ENCODE data around the gene C11orf98. TPM values are rescaled to one million over a fixed set of nuclear protein-coding genes. Genes with fewer than 3 reads are reported as not detected.
"Not testable (repeated sequence)": the region's sequence is repeated elsewhere in the genome, so short reads cannot be mapped to it uniquely, and the experiment has no call there.

C11orf98 gene
- total and polyA plus RNA-seq, 2 donors (not counting 3 experiments of a cell fraction or from before 2014, with no cell fraction given) = 39.5 to 61.0 TPM

GRCh38 chr11:62676698-62677097 lies 11.7 kb upstream of the C11orf98 start:
- peaks cover 24% of the 10 kb centered on the region for H3K79me2 ChIP-seq (ENCODE audit: control insufficient read depth, insufficient read depth, low read length)

GRCh38 chr11:62675415-62675814 lies 10.4 kb upstream of the C11orf98 start:
- H3K9me1 ChIP-seq (replicated peaks; ENCODE audit: control insufficient read depth, extremely low read depth, insufficient read depth, low read length); H3K4me2 ChIP-seq (ENCODE audit: insufficient read depth, low read length); H4K20me1 ChIP-seq (replicated peaks; ENCODE audit: control insufficient read depth, extremely low read depth, insufficient read depth, low read length); H3K9ac ChIP-seq (replicated peaks; ENCODE audit: extremely low read depth, insufficient read depth, low read length); FAIRE-seq; BruUV-seq (replicated peaks); intact Hi-C loops (cut with micrococcal nuclease); H3K4me3 ChIP-seq (replicated peaks in 1 of 3; ENCODE audit: insufficient read depth in 1 of 3, low read depth in 1 of 3, low read length in 3 of 3); dilution Hi-C loops (cut with MboI; ENCODE audit: extremely low pct_ligation_motif_present, low sequenced_read_pairs); H3K9me3 ChIP-seq (replicated peaks; ENCODE audit: control insufficient read depth, insufficient read depth, low read length); H3K27me3 ChIP-seq (ENCODE audit: control insufficient read depth in 2 of 2, insufficient read depth in 2 of 2, low read length in 2 of 2); H2AFZ ChIP-seq (ENCODE audit: low read depth, low read length); H3K27ac ChIP-seq (ENCODE audit: insufficient read depth, low read depth, low read length); DNase-seq (ENCODE audit: low read depth, low spot score): not testable (repeated sequence)
- peaks cover 15% of the 10 kb centered on the region for H3K4me1 ChIP-seq (ENCODE audit: control insufficient read depth, extremely low read depth, insufficient read depth, low read length)
- peaks cover 29% of the 10 kb centered on the region for H3K79me2 ChIP-seq (ENCODE audit: control insufficient read depth, insufficient read depth, low read length)
- POLR2A ChIA-PET = interaction anchor here (3.4 kb wide), 1 partner anchor 10 kb away, joined by 25 read pairs; the partner anchor contains the start of genes C11orf98 and CSKMT
- H3K36me3 ChIP-seq (ENCODE audit: control insufficient read depth in 2 of 2, extremely low read depth in 1 of 2, insufficient read depth in 2 of 2, low read length in 2 of 2) = peaks cover 0 to 17% of the 10 kb centered on the region in 2 experiments
- CTCF ChIA-PET = interaction anchor here (1.3 kb wide), 1 partner anchor 19 kb away, joined by 4 read pairs; no protein-coding TSS in a partner anchor

More at GRCh38 chr11:62676698-62677097, 11.7 kb upstream of the C11orf98 start:
- Histone ChIP-seq H3K4me3 (replicated peaks in 1 of 3; ENCODE audit: insufficient read depth in 1 of 3, low read depth in 1 of 3, low read length in 3 of 3) (no peak overlapping the region), H2AFZ (ENCODE audit: low read depth, low read length) (no peak overlapping the region), H3K9ac (replicated peaks; ENCODE audit: extremely low read depth, insufficient read depth, low read length) (no peak overlapping the region), H3K27me3 (ENCODE audit: control insufficient read depth in 2 of 2, insufficient read depth in 2 of 2, low read length in 2 of 2) (no peaks in the 10 kb centered on the region), H3K9me3 (replicated peaks; ENCODE audit: control insufficient read depth, insufficient read depth, low read length) (no peaks in the 10 kb centered on the region), H3K4me1 (ENCODE audit: control insufficient read depth, extremely low read depth, insufficient read depth, low read length) (peaks cover 11% of the 10 kb centered on the region), H3K9me1 (replicated peaks; ENCODE audit: control insufficient read depth, extremely low read depth, insufficient read depth, low read length) (no peaks in the 10 kb centered on the region), H3K36me3 (ENCODE audit: control insufficient read depth in 2 of 2, extremely low read depth in 1 of 2, insufficient read depth in 2 of 2, low read length in 2 of 2) (peaks cover 0 to 17% of the 10 kb centered on the region in 2 experiments), H3K4me2 (ENCODE audit: insufficient read depth, low read length) (no peak overlapping the region), H3K27ac (ENCODE audit: insufficient read depth, low read depth, low read length) (no peak overlapping the region), H4K20me1 (replicated peaks; ENCODE audit: control insufficient read depth, extremely low read depth, insufficient read depth, low read length) (no peaks in the 10 kb centered on the region)
- TF ChIP-seq POLR2AphosphoS5 (IDR thresholded peaks at IDR 0.05; ENCODE audit: insufficient read depth, low read depth, low read length) = no peak
- no peak for TF ChIP-seq MAX (IDR thresholded peaks at IDR 0.05; ENCODE audit: insufficient read depth, insufficient read length)
- TF ChIP-seq CTCF (IDR thresholded peaks at IDR 0.05; ENCODE audit: extremely low read depth in 1 of 2, insufficient read depth in 1 of 2, low read depth in 1 of 2, low read length in 2 of 2) = no peak
- TF ChIP-seq EZH2 (IDR thresholded peaks at IDR 0.05; ENCODE audit: borderline replicate concordance, low read depth, low read length, severe bottlenecking) = no peak
- POLR2A ChIA-PET = interaction anchor here (1.3 kb wide), 1 partner anchor 12 kb away, joined by 9 read pairs; the partner anchor contains the start of genes C11orf98 and CSKMT
- intact Hi-C loops (cut with micrococcal nuclease) (no loop called here), dilution Hi-C loops (cut with MboI; ENCODE audit: extremely low pct_ligation_motif_present, low sequenced_read_pairs) (no loop called here)
- no TSS peak for BruUV-seq (replicated peaks)
- CTCF ChIA-PET = interaction anchor here (1.3 kb wide), 1 partner anchor 9 kb away, joined by 3 read pairs; no protein-coding TSS in a partner anchor
- no peak for DNase-seq (ENCODE audit: low read depth, low spot score)
- no peak for FAIRE-seq

All from endothelial cell of umbilical vein (primary cell).